H1 (cell line): ENCODE results near the gene ARHGEF4. TPM values are rescaled to one million over a fixed set of nuclear protein-coding genes. Genes with fewer than 3 reads are reported as not detected.

ENCODE experiments used
- CTCF ChIA-PET: fragments of 300-600 bp; sonication (Branson Sonifier 250); formaldehyde crosslinking; loops from one replicate; lab custom pipeline; 2021; ENCODE audit not compliant: partially characterized antibody; lab: Charles Lee
- POLR2A ChIA-PET: fragments of 300-600 bp; sonication (Branson Sonifier 250); formaldehyde crosslinking; loops from one replicate; lab custom pipeline; 2021; ENCODE audit warnings: inconsistent platforms; ENCODE audit not compliant: partially characterized antibody; lab: Charles Lee
- DNase-seq, 2 experiments: peaks; one replicate each; pipeline versions ENCODE4 v3.0.0 to v3.0.0-alpha.2; 2010 to 2022; ENCODE audit warnings: low spot score in 2 of 2, low read depth in 1 of 2, mixed read lengths in 1 of 2
- FAIRE-seq: peaks from 2 replicates; lab custom pipeline; 2011; peaks lifted over from hg19 to GRCh38; lab: Jason Lieb, UNC
- H2AFZ ChIP-seq: 2 replicates; pipeline ENCODE4 v1.8.1; 2012; ENCODE audit warnings: low read length, inconsistent platforms
- H2AK5ac ChIP-seq: 2 replicates; pipeline ENCODE4 v1.6.1; 2013; ENCODE audit warnings: low read depth, low read length
- H2BK120ac ChIP-seq: replicated peaks from 2 replicates; pipeline ENCODE3; 2013; ENCODE audit warnings: low read depth, low read length, inconsistent platforms
- H2BK12ac ChIP-seq: 2 replicates; pipeline ENCODE4 v1.6.1; 2013; ENCODE audit warnings: low read depth, low read length
- H2BK15ac ChIP-seq: 2 replicates; pipeline ENCODE4 v1.6.1; 2013; ENCODE audit warnings: low read length
- H2BK20ac ChIP-seq: 2 replicates; pipeline ENCODE4 v1.6.1; 2013; ENCODE audit warnings: low read length
- H2BK5ac ChIP-seq: 2 replicates; pipeline ENCODE4 v1.6.1; 2013; ENCODE audit warnings: low read depth, low read length
- H3K14ac ChIP-seq: 2 replicates; pipeline ENCODE4 v1.6.1; 2013; ENCODE audit warnings: inconsistent platforms; ENCODE audit not compliant: insufficient read length
- H3K18ac ChIP-seq: 2 replicates; pipeline ENCODE4 v1.6.1; 2013; ENCODE audit warnings: low read length; ENCODE audit errors: extremely low read depth
- H3K23ac ChIP-seq: 2 replicates; pipeline ENCODE4 v1.6.1; 2013; ENCODE audit warnings: inconsistent platforms; ENCODE audit not compliant: insufficient read length
- H3K23me2 ChIP-seq: 2 replicates; pipeline ENCODE4 v1.6.1; 2013; ENCODE audit warnings: low read depth, low read length
- H3K27ac ChIP-seq: 2 replicates; pipeline ENCODE4 v1.6.1; 2011; ENCODE audit warnings: low read depth, low read length, inconsistent platforms
- H3K27me3 ChIP-seq, 4 experiments: replicated peaks in 1 of 4; 1 replicate in 1 of 4; 2 replicates in 3 of 4; pipeline versions ENCODE4 v1.6.1 to v1.8.1; 2011 to 2013; ENCODE audit warnings: low read length in 3 of 4, mild to moderate bottlenecking in 3 of 4, inconsistent platforms in 2 of 4, mixed read lengths in 2 of 4, moderate library complexity in 1 of 4; ENCODE audit not compliant: control insufficient read depth in 3 of 4, insufficient read depth in 3 of 4; ENCODE audit errors: extremely low read depth in 1 of 4
- H3K36me3 ChIP-seq, 4 experiments: 2 replicates each; pipeline versions ENCODE4 v1.6.1 to v1.8.1; 2011 to 2013; ENCODE audit warnings: mild to moderate bottlenecking in 4 of 4, low read length in 3 of 4, moderate library complexity in 2 of 4, control low read depth in 1 of 4, inconsistent platforms in 1 of 4; ENCODE audit not compliant: insufficient read depth in 4 of 4, control insufficient read depth in 2 of 4
- H3K4ac ChIP-seq: replicated peaks from 2 replicates; pipeline ENCODE3; 2013; ENCODE audit warnings: low read length, low read depth, mixed read lengths, inconsistent platforms; ENCODE audit not compliant: insufficient read length
- H3K4me1 ChIP-seq, 4 experiments: replicated peaks in 1 of 4; 1 replicate in 1 of 4; 2 replicates in 3 of 4; pipeline versions ENCODE4 v1.6.1 to v1.8.1; 2011 to 2013; ENCODE audit warnings: low read length in 3 of 4, inconsistent platforms in 2 of 4, mixed read lengths in 1 of 4; ENCODE audit not compliant: insufficient read depth in 4 of 4, control insufficient read depth in 3 of 4
- H3K4me2 ChIP-seq, 2 experiments: 2 replicates each; pipeline versions ENCODE4 v1.6.1 to v1.8.1; 2011 to 2013; ENCODE audit warnings: low read depth in 2 of 2, low read length in 2 of 2, control low read depth in 1 of 2, inconsistent platforms in 1 of 2, mild to moderate bottlenecking in 1 of 2; ENCODE audit not compliant: insufficient read depth in 1 of 2
- H3K4me3 ChIP-seq, 4 experiments: fragments of 200-600, 300-600 bp in 1 of 4; sonication (generic), shearing (Covaris generic), sonication (Bioruptor Twin) in 1 of 4; 2 replicates each; pipeline versions ENCODE4 v1.5.1 to v1.8.1; 2011 to 2016; ENCODE audit warnings: low read length in 4 of 4, low read depth in 3 of 4, control low read depth in 2 of 4, inconsistent platforms in 2 of 4, mild to moderate bottlenecking in 2 of 4, mixed read lengths in 1 of 4, moderate library complexity in 1 of 4; ENCODE audit not compliant: insufficient read depth in 2 of 4; ENCODE audit errors: extremely low read depth in 1 of 4
- H3K56ac ChIP-seq: replicated peaks from 2 replicates; pipeline ENCODE3; 2013; ENCODE audit warnings: low read depth, mild to moderate bottlenecking, mixed read lengths, low read length, inconsistent platforms; ENCODE audit not compliant: insufficient read length
- H3K79me1 ChIP-seq: 2 replicates; pipeline ENCODE4 v1.6.1; 2013; ENCODE audit warnings: low read depth, low read length, control low read depth
- H3K79me2 ChIP-seq, 2 experiments: 2 replicates each; pipeline versions ENCODE4 v1.6.1 to v1.8.1; 2012 to 2013; ENCODE audit warnings: low read length in 2 of 2, mild to moderate bottlenecking in 2 of 2, inconsistent platforms in 1 of 2; ENCODE audit not compliant: insufficient read depth in 2 of 2, control insufficient read depth in 1 of 2
- H3K9ac ChIP-seq, 4 experiments: replicated peaks in 1 of 4; 1 replicate in 1 of 4; 2 replicates in 3 of 4; pipeline versions ENCODE4 v1.6.1 to v1.8.1; 2011 to 2013; ENCODE audit warnings: low read depth in 3 of 4, low read length in 3 of 4, control low read depth in 2 of 4, mild to moderate bottlenecking in 2 of 4, moderate library complexity in 2 of 4, inconsistent platforms in 1 of 4; ENCODE audit errors: extremely low read depth in 1 of 4
- H3K9me3 ChIP-seq, 2 experiments: 2 replicates each; pipeline versions ENCODE4 v1.6.1 to v1.8.1; 2012 to 2013; ENCODE audit warnings: mild to moderate bottlenecking in 2 of 2, moderate library complexity in 2 of 2, control low read depth in 1 of 2, inconsistent platforms in 1 of 2, low read depth in 1 of 2, low read length in 1 of 2, mixed read lengths in 1 of 2; ENCODE audit not compliant: insufficient read depth in 2 of 2
- H4K20me1 ChIP-seq, 2 experiments: replicated peaks in 1 of 2; 2 replicates each; pipeline versions ENCODE3 to v1.8.1; 2011 to 2013; ENCODE audit warnings: inconsistent platforms in 2 of 2, low read length in 2 of 2, mild to moderate bottlenecking in 1 of 2; ENCODE audit not compliant: insufficient read depth in 2 of 2, control insufficient read depth in 1 of 2
- H4K5ac ChIP-seq: 2 replicates; pipeline ENCODE4 v1.6.1; 2013; ENCODE audit warnings: low read length, low read depth, mixed read lengths, inconsistent platforms; ENCODE audit not compliant: insufficient read length
- H4K8ac ChIP-seq: 2 replicates; pipeline ENCODE4 v1.8.0; 2013; ENCODE audit warnings: mild to moderate bottlenecking, moderate library complexity, low read length, inconsistent platforms; ENCODE audit not compliant: insufficient read depth; ENCODE audit errors: extremely low read depth
- H4K91ac ChIP-seq: replicated peaks from 2 replicates; pipeline ENCODE3; 2013; ENCODE audit warnings: low read length, mixed read lengths, inconsistent platforms; ENCODE audit not compliant: insufficient read length
- BRCA1 ChIP-seq: IDR thresholded peaks from 2 replicates; pipeline ENCODE4 v1.6.1; 2012; ENCODE audit warnings: low read depth, low read length, improper control_type of control experiment
- CHD1 ChIP-seq: IDR thresholded peaks from 2 replicates; pipeline ENCODE4 v1.6.1; 2012; ENCODE audit warnings: low read depth, low read length, improper control_type of control experiment
- GABPA ChIP-seq: IDR thresholded peaks from 2 replicates; pipeline ENCODE4 v1.6.1; 2011; ENCODE audit warnings: mild to moderate bottlenecking, low read length, moderate library complexity, borderline replicate concordance; ENCODE audit not compliant: insufficient read depth
- GTF2F1 ChIP-seq: IDR thresholded peaks from 2 replicates; pipeline ENCODE4 v1.6.1; 2012; ENCODE audit warnings: low read depth, low read length, improper control_type of control experiment, borderline replicate concordance
- JUND ChIP-seq: IDR thresholded peaks from 2 replicates; pipeline ENCODE4 v1.6.1; 2011; ENCODE audit warnings: mild to moderate bottlenecking, improper control_type of control experiment, low read length
- RBBP5 ChIP-seq: IDR thresholded peaks from 2 replicates; pipeline ENCODE4 v1.7.1; 2012; ENCODE audit warnings: low read depth, mild to moderate bottlenecking, inconsistent platforms, low read length, moderate library complexity, borderline replicate concordance
- SIX5 ChIP-seq: IDR thresholded peaks from 2 replicates; pipeline ENCODE4 v1.6.1; 2011; ENCODE audit warnings: mild to moderate bottlenecking, low read depth, low read length
- WGBS, 2 experiments: shearing (Covaris generic) in 1 of 2; methylation state at CpG; one replicate each; pipeline versions ENCODE4 v1.1.6 to v1.1.7; 2013 to 2015; ENCODE audit warnings: low lambda C conversion rate in 2 of 2, mixed read lengths in 2 of 2, inconsistent platforms in 1 of 2, low coverage in 1 of 2, missing lambda C conversion rate in 1 of 2; ENCODE audit not compliant: insufficient replicate concordance in 2 of 2, insufficient coverage in 1 of 2, insufficient read length in 1 of 2; ENCODE audit errors: extremely low coverage in 1 of 2, missing lambda C conversion rate in 1 of 2; 5-methylcytosine and 5-hydroxymethylcytosine counted together
- polyA plus RNA-seq, 7 experiments: library from polyadenylated mRNA; depleted of rRNA in 3 of 7; stranded (reverse) in 5 of 7; unstranded in 2 of 7; fragments of >200 nt in 5 of 7; fragments of 200-250 nt in 2 of 7; gene quantifications; 1 replicate in 5 of 7; 2 replicates in 1 of 7; 4 replicates in 1 of 7; pipeline versions ENCODE4 v1.2.1 to v1.2.3, GENCODE V29; 2011 to 2013; ENCODE audit warnings: missing spikeins in 2 of 7, mixed read lengths in 2 of 7
- total RNA-seq: library from RNA; stranded (reverse); fragmentation: NEBNext Ultra II Directional; extraction: Animal tissue kit (Norgen Biotek cat#: 25700); gene quantifications from 2 replicates; pipeline ENCODE4 v1.2.1, GENCODE V29; 2021

The ARHGEF4 gene
- total and polyA plus RNA-seq, 2 of the 8 experiments (the other 6 are each of a cell fraction or from before 2014, with no cell fraction given), result 10.6 to 14.6 TPM

DNA sequence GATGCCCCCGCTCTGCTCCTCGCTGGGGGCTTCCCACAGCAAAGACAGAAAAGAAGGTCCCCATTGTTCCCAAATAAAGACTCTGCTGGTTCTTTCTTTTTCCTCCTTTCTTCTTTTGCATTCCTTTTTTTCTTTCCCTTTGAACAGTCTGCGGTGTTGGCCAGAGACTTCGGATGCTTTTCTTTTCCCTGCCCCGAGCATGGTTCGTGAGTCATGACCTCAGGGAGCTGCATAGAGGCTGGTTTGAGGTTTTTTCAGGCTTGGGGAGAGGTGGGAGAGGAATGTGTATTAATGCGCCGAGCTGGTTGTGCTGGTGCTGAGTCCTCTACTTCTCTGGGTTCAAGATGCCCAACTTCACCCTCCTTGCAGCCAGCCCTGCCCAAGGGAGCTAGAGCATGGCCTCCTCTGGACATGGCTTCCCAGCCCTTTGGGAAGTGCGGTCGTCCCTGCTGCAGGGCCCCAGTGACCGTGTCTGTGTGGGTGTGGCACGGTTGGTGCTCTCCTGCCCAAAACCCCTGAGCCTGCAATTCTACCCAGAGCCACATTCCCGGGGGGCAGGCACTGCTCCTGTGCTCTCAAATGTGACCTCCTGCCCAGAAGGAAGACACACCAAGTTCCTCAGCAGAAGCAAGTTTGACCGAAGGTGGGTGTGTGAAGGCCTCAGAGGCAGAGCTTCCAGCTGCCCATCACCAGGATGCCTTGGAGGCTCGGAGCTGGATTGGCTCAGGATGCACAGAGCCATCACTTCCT is 9.0 kb upstream of the ARHGEF4 start:
- H4K5ac ChIP-seq, result no peak overlapping the region
- H3K27me3 ChIP-seq, result no peaks in the 10 kb centered on the region
- DNase-seq (no peak), FAIRE-seq (no peak)
- H3K27ac ChIP-seq, result no peak overlapping the region
- no peak overlapping the region for H3K23ac ChIP-seq
- no peak overlapping the region for H4K8ac ChIP-seq
- ChIA-PET POLR2A (no interaction called here), CTCF (interaction anchor here (0.7 to 1.9 kb wide), 9 partner anchors 10 to 128 kb away, joined by 3 to 6 read pairs (median 4); no protein-coding TSS in a partner anchor)
- H2BK20ac ChIP-seq, result peak overlapping the region; percentile 23; the same call in 1 of the 2 replicates
- H2AK5ac ChIP-seq, result no peak overlapping the region
- H3K9me3 ChIP-seq, result no peaks in the 10 kb centered on the region
- no peak overlapping the region for H3K4ac ChIP-seq
- H3K18ac ChIP-seq, result peak overlapping the region; percentile 38
- no peak overlapping the region for H3K4me3 ChIP-seq
- peak overlapping the region; percentile 77; the same call in 1 of the 2 replicates for H2BK12ac ChIP-seq
- peak overlapping the region; percentile 55 for H4K91ac ChIP-seq
- no peaks in the 10 kb centered on the region for H3K79me2 ChIP-seq
- H2BK15ac ChIP-seq, result no peak overlapping the region
- H3K56ac ChIP-seq, result no peak overlapping the region
- H3K36me3 ChIP-seq, result no peaks in the 10 kb centered on the region
- WGBS, 2 experiments, result 72% methylated on average over 15 of the region's 15 CpGs; no CpG with 5 or more reads in 1 of the 2 experiments
- no peaks in the 10 kb centered on the region; the same call in 1 of the 2 replicates for H3K23me2 ChIP-seq
- H3K4me2 ChIP-seq, result peak overlapping the region in 1 of 2 experiments; percentile 11; a peak in 1 of 4 replicates
- H4K20me1 ChIP-seq, result no peaks in the 10 kb centered on the region
- peaks cover 0 to 20% (median 5%) of the 10 kb centered on the region in 4 experiments; a peak in 6 of 7 replicates for H3K4me1 ChIP-seq
- no peak overlapping the region for H3K14ac ChIP-seq
- no peak overlapping the region for H2BK120ac ChIP-seq
- H2AFZ ChIP-seq, result no peak overlapping the region
- 0 out of 2 replicates have a peak overlapping the region, but pooled peaks have one; percentile 30 for H2BK5ac ChIP-seq
- no peaks in the 10 kb centered on the region for H3K79me1 ChIP-seq
- no peak overlapping the region for H3K9ac ChIP-seq
- TF ChIP-seq RBBP5, result no peak
- no peak for TF ChIP-seq GTF2F1
- TF ChIP-seq SIX5, result no peak
- TF ChIP-seq BRCA1, result no peak
- no peak for TF ChIP-seq GABPA
- no peak for TF ChIP-seq JUND
- TF ChIP-seq CHD1, result no peak
